Sigmoid colon (tissue), 4 donors: ENCODE results near the gene P2RY12.

Experiments used
- CTCF ChIP-seq, 4 experiments: fragments of 450-650 bp in 3 of 4; fragments of 200-600 bp in 1 of 4; IDR thresholded peaks; one replicate each; pipeline ENCODE4 v1.5.1; 2016 to 2019; ENCODE audit warnings: antibody characterized with exemption in 4 of 4, mild to moderate bottlenecking in 3 of 4, moderate library complexity in 2 of 4
- POLR2A ChIP-seq, 2 donors: fragments of 450-650 bp; IDR thresholded peaks; one replicate each; pipeline ENCODE4 v1.6.1; 2016; ENCODE audit warnings: antibody characterized with exemption in 2 of 2, mild to moderate bottlenecking in 2 of 2, moderate library complexity in 2 of 2
- POLR2AphosphoS5 ChIP-seq, 4 donors: sonication (generic); formaldehyde crosslinking; IDR thresholded peaks; one replicate each; pipeline ENCODE4 v1.6.1; 2017; ENCODE audit warnings: antibody characterized with exemption in 4 of 4

- no peak for TF ChIP-seq CTCF (IDR thresholded peaks at IDR 0.05)
- no peak for TF ChIP-seq POLR2A (IDR thresholded peaks at IDR 0.05)
- no peak for TF ChIP-seq POLR2AphosphoS5 (IDR thresholded peaks at IDR 0.05)
Observed at GRCh38 chr3:151331696-151332095, 52.9 kb downstream of the P2RY12 start.
